ENCODE data around the gene MAGEA1.
"Not testable (repeated sequence)": the region's sequence is repeated elsewhere in the genome, so short reads cannot be mapped to it uniquely, and the experiment has no call there.

The MAGEA1 gene, protein sequence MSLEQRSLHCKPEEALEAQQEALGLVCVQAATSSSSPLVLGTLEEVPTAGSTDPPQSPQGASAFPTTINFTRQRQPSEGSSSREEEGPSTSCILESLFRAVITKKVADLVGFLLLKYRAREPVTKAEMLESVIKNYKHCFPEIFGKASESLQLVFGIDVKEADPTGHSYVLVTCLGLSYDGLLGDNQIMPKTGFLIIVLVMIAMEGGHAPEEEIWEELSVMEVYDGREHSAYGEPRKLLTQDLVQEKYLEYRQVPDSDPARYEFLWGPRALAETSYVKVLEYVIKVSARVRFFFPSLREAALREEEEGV

GRCh38 chrX:153179131-153179530 is at the start of gene MAGEA1:
Gene MAGEA1, plus strand, starts transcription at chrX:153179284. Its CDS starts 3,106 bp downstream, at chrX:153182390.
- FAIRE-seq (no peak), DNase-seq (ENCODE audit: insufficient read length, low spot score) (no peak)

GRCh38 chrX:153132924-153133323 is 46.2 kb upstream of the MAGEA1 start:
- DNase-seq (ENCODE audit: insufficient read length, low spot score) = not testable (repeated sequence)
- peak; percentile 54 for FAIRE-seq

DNA sequence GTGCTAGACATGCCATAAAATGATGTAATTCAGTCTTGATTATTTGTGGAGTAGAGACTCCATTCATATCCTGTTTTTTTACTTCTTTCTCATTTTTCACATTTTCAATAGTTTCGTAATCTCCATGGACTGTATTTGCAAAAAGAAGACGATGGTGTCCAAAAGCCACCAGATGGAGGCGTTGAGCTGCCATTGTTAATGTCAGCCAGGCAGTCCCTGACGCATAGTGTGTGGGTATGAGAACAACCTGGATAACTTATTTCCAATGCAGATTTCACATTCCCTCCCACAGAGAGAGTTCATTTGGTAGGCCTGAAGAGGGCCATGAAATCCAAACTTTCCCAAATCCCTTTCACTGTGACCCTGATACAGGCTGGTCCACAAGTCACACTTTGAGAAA is 40.0 kb upstream of the MAGEA1 start:
- peak; percentile 95 for FAIRE-seq
- DNase-seq (ENCODE audit: insufficient read length, low spot score) = not testable (repeated sequence)

- not testable (repeated sequence) for FAIRE-seq; DNase-seq (ENCODE audit: insufficient read length, low spot score)
Observed at GRCh38 chrX:153146288-153146687, 32.8 kb upstream of the MAGEA1 start.

- no peak for DNase-seq (ENCODE audit: insufficient read length, low spot score)
- FAIRE-seq = no peak
Observed at GRCh38 chrX:153153516-153153915, 25.6 kb upstream of the MAGEA1 start.

GRCh38 chrX:153157450-153157849 is 21.6 kb upstream of the MAGEA1 start:
- no peak for FAIRE-seq
- DNase-seq (ENCODE audit: insufficient read length, low spot score) = no peak

GRCh38 chrX:153158319-153158718 is 20.8 kb upstream of the MAGEA1 start:
- no peak for FAIRE-seq
- DNase-seq (ENCODE audit: insufficient read length, low spot score) = no peak

GRCh38 chrX:153161952-153162351 is 17.1 kb upstream of the MAGEA1 start:
- DNase-seq (ENCODE audit: insufficient read length, low spot score) = no peak
- no peak for FAIRE-seq

DNA sequence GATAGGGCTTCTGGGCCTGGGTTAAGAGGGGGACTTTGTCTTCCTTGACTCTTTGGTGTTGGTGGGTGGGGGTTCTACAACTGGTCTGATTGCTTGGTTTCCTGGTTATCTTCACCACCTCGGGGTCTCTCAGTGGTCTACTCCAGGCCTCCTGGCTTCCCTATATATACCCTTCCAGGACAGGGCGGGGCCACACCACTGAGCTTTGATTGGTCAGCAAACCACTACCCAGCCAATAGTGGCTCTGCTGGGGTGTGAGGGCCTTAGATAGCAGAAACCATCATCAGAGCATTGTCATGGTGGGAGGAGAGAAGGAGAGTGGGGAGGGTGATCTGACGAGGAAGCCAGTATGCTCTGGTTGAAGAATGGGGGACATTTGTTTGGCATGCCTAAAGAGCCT is 14.4 kb upstream of the MAGEA1 start:
- no peak for DNase-seq (ENCODE audit: insufficient read length, low spot score)

GRCh38 chrX:153168423-153168822 is 10.7 kb upstream of the MAGEA1 start:
- FAIRE-seq; DNase-seq (ENCODE audit: insufficient read length, low spot score): not testable (repeated sequence)

More for the DNA sequence above, 14.4 kb upstream of the MAGEA1 start:
- no peak for FAIRE-seq

DNA sequence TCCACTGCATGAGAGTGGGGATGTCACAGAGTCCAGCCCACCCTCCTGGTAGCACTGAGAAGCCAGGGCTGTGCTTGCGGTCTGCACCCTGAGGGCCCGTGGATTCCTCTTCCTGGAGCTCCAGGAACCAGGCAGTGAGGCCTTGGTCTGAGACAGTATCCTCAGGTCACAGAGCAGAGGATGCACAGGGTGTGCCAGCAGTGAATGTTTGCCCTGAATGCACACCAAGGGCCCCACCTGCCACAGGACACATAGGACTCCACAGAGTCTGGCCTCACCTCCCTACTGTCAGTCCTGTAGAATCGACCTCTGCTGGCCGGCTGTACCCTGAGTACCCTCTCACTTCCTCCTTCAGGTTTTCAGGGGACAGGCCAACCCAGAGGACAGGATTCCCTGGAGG is 2.7 kb downstream of the MAGEA1 start:
- DNase-seq (ENCODE audit: insufficient read length, low spot score) (no peak), FAIRE-seq (no peak)

DNA sequence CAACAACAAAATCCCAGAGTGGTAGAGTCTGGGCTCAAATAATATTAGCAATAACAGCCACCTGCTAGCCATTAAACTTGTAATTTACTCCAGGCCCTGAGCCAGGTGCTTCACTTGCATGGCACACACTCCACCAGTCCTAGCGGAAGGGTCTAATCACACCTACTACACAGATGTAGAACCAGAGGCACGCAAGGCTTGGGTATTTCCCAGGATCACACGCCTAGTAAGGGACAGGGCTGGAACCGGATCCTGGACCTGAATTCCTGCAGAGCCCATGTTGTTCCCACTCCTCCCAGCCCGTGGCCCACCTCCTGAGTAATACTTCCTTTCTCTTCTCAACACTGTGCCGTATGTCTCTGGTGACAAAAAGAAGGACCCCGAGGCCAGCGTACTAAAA is 5.7 kb downstream of the MAGEA1 start:
- FAIRE-seq (no peak), DNase-seq (ENCODE audit: insufficient read length, low spot score) (no peak)

DNA sequence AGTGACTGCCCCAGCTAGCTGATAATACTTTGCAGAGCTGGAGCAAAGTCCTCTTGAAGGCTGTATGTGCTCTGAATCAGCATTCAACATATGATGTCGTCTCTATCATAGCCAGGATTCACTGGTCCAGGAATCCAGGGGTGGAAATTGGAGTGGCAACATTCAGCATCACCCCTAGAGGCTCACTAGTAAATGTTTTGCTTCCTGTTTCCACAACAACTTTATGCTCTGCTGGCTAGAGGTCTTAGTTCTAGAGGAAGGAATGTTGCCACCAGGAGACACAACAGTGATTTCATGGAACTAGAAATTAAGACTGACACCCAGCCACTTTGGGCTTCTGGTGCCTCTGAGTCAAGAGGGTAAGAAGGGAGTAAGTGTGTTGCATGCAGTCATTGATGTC is 11.3 kb downstream of the MAGEA1 start:
- FAIRE-seq (no peak), DNase-seq (ENCODE audit: insufficient read length, low spot score) (no peak)

DNA sequence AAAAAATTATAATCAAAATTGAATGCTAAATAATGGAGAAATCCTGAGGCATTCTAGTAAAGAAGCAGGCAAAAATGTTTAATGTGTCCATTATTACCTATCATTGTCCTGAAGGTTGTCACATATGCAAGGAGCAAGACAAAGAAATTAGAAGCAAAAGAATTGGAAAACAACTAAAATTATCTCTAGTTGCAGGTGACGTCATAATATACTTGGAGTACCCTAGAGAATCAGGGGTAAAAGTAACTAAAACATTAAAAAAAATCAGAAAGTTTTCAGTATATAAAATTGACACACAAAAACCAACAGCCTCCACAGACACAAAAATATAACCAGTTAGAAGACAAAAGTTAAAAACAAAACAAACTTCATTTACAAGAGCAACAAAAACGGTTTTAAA is 21.4 kb downstream of the MAGEA1 start:
- FAIRE-seq (no peak), DNase-seq (ENCODE audit: insufficient read length, low spot score) (no peak)

GRCh38 chrX:153206425-153207046 is 27.5 kb downstream of the MAGEA1 start:
- FAIRE-seq (no peak), DNase-seq (ENCODE audit: insufficient read length, low spot score) (no peak)

- DNase-seq (ENCODE audit: insufficient read length, low spot score) = no peak
- no peak for FAIRE-seq
Observed at GRCh38 chrX:153209347-153209746, 30.3 kb downstream of the MAGEA1 start.

GRCh38 chrX:153214934-153215333 is 35.9 kb downstream of the MAGEA1 start:
- DNase-seq (ENCODE audit: insufficient read length, low spot score) (no peak), FAIRE-seq (no peak)

GRCh38 chrX:153216926-153217325 is 37.8 kb downstream of the MAGEA1 start:
- FAIRE-seq (no peak), DNase-seq (ENCODE audit: insufficient read length, low spot score) (no peak)

- peak; percentile 75 for FAIRE-seq
- no peak for DNase-seq (ENCODE audit: insufficient read length, low spot score)
Observed at GRCh38 chrX:153225438-153226098, 46.5 kb downstream of the MAGEA1 start.

GRCh38 chrX:153226344-153227185 is 47.5 kb downstream of the MAGEA1 start:
- FAIRE-seq (no peak), DNase-seq (ENCODE audit: insufficient read length, low spot score) (no peak)

All from GM19239 (cell line).